GM21423 (cell line): Measurements from ENCODE around the gene ETFRF1.

Source experiments
- ATAC-seq: cut with Tn5 transposase; IDR thresholded peaks from one replicate; pipeline ENCODE4 v1.9.1; 2021; ENCODE audit warnings: mild to moderate bottlenecking, moderate library complexity; ENCODE audit not compliant: unreplicated experiment

Gene ETFRF1

DNA sequence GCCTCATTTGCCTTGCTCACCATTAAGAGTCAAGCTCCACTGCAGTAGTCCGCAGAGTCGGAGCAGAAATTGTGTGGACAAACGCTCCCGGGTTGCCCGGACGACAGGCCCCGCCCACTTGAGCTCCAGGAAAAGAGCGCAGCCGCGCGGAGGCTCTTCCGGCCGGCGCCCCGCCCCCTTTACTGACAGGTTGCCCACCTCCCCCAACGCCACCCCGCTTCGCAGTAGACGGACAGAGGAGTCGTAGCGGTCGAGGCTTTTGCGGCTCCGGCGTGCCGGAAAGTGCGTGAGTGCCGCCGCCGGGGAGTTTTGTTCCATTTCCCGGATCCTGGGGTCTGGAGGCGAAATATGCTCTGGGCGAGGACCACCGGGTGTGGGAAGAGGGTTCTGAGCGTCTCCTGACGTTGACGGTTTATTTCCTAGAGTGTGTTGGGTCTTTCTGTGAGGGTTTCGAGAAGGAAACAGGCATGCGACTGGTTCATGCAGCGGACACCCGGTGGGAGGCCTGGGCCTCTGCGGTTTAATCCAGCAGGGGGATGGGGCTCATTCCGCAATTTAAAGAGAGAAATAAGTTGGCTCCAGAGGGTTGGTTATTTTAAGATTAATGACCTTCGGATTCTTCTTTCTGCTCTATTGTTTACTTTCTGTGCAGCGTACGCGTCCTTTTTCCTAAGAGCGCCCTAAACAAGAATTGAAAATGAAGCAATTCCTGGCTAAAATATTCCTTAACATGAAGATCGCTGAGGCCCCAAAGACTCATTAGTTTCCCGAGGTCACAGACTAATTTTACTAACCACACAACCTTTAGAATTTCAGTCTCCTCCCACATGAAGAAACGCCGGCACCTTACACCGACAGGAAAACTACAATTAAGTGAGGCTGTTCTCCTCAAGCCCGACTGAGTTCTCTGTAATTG is at the start of gene ETFRF1, which contains the start of gene DNAI7:
Gene ETFRF1, plus strand, starts transcription at position 182 of the 916 bp plus-strand sequence. CDS start 8,720 bp downstream, outside the sequence.
Gene DNAI7, minus strand, starts transcription at position 105 of the 916 bp plus-strand sequence. Its CDS starts 82 bp downstream, at position 23.
- peak; percentile 95 for ATAC-seq

DNA sequence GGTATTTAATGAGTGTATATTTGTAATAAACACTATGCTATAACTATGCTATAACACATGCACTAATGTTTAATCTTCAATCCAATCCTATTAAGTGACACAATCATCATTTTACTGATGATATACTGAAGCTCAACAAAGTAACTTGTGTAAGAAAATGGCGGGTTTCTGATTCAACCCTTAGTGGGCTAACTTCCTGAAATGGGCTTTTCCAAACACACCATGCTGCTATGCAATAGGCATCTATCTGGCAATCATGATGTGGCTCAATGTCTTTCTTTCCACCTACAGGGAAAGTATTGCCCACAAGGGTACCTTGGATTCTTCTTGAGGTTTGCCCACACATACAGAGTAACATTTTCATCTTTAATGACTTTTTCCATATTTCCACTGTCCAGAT is 48.4 kb upstream of the ETFRF1 start:
- ATAC-seq: no peak

GRCh38 chr12:25151476-25151875 is 43.6 kb upstream of the ETFRF1 start:
- ATAC-seq: no peak

DNA sequence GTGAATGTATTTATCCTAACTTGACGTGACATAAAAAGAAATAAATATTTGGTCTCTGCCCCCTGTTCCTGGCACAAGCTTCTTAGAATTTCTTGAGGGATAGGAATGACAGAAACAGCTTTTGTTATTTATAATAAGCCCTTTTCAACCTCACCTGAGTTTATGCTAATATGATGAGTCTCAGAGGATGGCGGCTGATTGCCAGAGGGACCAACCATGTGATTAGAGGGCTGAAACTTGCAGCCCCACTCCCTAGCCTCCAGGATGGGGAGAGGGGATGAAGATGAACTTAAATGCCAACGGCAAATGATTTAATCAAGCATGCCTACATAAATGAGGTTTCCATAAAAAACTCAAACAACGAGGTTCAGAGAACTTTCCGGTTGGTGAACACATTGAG is 43.0 kb upstream of the ETFRF1 start:
- no peak for ATAC-seq

DNA sequence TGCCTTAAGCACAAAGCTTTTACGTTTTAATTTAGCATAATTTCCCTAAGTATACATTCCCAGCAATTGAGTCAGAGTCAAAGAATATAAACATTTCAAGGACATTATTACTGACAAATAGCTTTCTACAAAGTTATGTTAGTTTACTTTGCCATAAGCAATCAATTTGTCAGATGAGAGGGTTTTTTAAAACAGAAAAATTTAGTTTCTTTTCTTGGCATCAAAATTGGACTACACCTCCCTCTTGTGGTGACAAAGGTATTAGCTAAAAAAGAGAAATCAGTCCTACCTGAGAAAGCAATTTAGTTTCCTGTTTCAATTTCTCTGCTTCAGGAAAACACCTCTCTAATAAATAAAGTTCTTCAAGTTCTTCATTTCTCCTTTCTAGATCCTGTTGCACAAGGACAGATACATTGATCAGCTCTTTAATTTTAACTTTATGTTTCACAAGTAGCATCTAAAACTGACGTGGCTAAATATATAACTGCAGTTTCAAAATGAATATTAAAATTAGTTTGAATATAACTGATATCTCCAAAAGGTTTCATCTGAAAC is 39.9 kb upstream of the ETFRF1 start:
- no peak for ATAC-seq

DNA sequence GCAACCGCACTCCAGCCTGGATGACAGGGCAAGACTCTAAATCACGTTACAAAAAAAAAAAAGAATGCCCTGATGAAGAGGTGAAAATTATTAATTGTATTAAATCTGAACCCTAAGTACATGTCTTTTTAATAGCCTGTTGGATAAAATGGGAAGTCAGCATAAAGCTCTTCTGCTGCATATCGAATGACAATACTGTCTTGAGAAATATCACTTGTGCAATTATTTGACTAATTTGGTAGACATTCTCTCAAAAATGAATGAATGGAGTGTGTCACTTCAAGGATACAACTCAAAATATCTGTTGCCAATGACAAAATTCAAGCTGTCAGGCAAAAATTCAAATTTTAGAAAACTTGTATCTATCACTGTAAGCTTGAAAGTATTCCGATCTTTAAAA is 39.0 kb upstream of the ETFRF1 start:
- ATAC-seq: no peak

DNA sequence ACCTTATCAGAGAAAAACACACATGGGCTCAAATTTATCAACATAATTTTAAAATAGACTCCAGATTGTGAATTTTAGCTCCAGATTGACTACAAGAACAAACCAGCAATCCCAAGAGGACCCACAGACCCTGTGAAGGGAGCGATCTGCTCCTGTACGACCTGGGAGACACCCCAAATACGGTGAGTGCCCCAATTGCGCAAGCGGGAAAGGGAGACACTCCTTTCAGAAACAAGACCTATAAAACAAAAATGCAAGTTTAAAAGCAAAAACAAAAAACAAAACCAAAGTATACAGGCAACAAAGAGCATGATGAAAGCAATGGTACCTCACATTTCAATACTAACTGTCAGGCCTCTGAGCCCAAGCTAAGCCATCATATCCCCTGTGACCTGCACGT is 32.2 kb upstream of the ETFRF1 start:
- no peak for ATAC-seq

DNA sequence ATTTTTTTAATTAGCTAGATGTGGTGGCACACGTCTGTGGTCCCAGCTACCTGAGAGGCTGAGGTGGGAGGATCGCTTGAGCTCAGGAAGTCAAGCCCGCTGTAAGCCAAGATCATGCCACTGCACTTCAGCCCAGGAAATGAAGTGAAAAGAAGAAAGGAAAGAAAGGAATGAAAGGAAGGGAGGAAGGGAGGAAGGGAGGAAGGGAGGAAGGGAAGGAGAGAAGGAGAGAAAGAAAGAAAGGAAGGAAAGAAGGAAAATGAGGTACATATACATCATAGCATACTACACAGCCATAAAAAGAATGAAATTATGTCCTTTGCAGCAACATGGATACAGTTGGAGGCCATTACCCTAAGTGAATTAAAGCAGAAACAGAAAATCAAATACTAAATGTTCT is 12.3 kb upstream of the ETFRF1 start:
- no peak for ATAC-seq

DNA sequence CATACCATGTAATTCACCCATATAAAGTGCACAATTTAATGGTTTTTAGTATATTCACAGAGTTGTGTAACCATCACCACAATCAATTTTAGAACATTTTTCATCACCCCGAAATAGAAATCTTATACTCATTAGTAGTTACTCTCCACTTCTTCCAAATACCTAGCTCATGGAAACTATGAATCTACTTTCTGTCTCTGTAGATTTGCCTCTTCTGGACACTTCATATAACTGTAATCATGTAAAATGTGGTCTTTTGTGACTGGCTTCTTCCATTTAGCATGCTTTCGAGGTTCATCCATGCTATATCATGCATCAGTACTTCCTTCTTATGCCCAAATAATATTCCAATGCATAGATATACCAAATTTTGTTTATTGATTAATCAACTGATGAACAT is 10.9 kb upstream of the ETFRF1 start:
- no peak for ATAC-seq

- ATAC-seq: peak; percentile 63
Observed at GRCh38 chr12:25186038-25186787, 8.8 kb upstream of the ETFRF1 start.

DNA sequence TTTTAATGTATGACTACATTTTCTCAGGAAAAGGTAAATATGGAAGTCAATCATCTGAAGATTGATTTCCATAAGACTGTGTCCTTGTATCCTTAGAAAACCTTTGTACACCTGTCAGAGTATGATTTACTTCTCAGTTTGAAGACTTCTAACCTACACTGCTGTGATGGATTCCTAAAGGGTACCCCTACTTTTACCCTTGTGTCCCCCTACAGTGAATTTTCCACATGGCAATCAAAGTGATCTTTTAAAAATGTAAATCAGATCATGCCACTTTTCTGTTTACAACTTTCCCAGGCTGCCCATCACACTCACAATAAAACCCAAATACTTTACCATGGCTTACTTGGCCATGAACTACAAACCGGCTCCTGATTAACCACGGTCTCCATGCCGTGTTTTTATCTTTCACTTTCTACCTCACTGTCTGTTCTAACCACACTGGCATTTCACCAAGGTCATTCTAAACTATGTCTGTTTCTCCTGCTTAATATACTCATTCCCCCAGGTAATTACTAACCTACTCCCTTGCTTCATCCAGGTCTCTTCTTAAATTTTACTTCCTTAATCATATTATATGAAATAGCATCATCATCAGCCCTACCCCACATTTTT is 8.1 kb upstream of the ETFRF1 start:
- ATAC-seq: peak; percentile 87

GRCh38 chr12:25187781-25188180 is 7.3 kb upstream of the ETFRF1 start:
- no peak for ATAC-seq

DNA sequence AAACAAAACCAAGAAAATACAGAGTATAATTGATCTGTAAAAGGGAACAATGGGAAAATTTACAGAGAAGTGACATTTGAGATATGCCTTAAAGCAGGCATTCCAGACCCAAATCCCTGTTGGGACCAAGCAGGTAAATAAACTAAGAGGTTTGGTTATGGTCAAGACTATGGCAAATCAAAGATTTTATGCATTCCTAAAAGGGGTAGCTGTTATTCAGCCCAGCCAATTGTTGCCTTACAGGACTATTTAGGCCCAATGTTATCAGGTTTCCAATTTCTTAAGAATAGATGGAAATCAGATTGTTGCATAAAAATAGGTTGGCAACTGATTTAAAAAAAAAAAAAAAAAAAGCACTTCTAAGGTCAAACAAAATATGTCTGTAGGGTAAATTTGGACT is 5.4 kb upstream of the ETFRF1 start:
- ATAC-seq: no peak

- no peak for ATAC-seq
Observed at GRCh38 chr12:25190793-25191192, 4.2 kb upstream of the ETFRF1 start.

- ATAC-seq: no peak
Observed at GRCh38 chr12:25194214-25194613, 823 bp upstream of the ETFRF1 start.

DNA sequence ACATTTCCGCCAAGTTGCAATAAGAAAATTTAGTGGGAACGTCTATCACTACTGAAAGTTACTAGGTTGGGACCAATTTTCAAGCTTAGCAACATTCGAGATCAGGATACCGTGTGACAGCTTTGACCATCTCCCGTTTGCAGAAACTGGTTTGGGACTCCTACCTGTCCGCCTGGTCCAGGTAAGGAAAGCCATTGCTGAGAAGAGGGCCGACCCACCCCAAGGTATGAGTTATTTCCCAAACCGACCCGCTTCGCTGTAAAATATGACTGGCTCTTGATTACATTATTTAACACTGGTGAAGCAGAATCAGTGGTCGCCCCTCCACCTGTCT is 348 bp upstream of the ETFRF1 start:
- no peak for ATAC-seq

- no peak for ATAC-seq
Observed at GRCh38 chr12:25197608-25198007, 2.6 kb downstream of the ETFRF1 start.

GRCh38 chr12:25200703-25201102 is 5.7 kb downstream of the ETFRF1 start:
- no peak for ATAC-seq

DNA sequence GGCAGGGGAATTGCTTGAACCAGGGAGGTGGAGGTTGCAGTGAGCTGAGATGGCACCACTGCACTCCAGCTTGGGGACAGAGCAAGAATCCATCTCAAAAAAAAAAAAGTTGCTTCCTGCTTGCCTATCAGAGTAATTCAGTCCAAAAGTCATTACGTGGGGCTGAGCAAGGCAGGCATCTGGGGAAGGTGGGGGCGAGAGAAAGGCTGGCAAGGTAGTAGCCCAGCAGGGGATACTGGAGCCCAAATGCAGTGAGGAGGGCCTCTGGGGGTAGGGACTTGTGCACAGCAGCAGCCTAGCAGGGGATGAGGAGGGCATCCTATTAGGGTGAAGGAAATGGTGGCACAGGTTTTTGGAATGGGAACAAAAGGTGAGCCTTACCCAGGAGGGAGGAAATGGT is 7.1 kb downstream of the ETFRF1 start:
- no peak for ATAC-seq

DNA sequence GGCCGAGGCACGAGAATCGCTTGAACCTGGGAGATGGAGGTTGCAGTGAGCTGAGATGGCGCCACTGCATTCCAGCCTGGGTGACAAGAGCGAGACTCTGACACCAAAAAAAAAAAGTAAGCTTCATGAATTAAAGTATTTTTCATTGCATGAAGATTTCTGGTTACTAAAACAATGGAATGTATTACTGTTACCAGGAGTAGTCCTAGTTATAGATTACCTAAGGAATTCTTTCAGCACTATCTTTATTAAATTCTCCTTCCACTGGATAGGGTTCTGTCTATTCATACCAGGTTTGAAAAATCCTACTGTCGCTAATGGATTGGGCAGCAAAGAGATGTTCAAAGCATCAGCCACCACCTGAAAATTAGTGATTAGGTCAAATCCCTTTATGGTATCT is 12.4 kb downstream of the ETFRF1 start:
- ATAC-seq: no peak

- ATAC-seq: no peak
Observed at GRCh38 chr12:25207846-25208245, 12.8 kb downstream of the ETFRF1 start.
